Skeletal muscle satellite cell (primary cell): ENCODE measurements around the gene MTRF1. TPM values are rescaled to one million over a fixed set of nuclear protein-coding genes. Genes with fewer than 3 reads are reported as not detected.

ENCODE experiments used
- H3K27me3 ChIP-seq: 2 replicates; pipeline ENCODE4 v1.7.0; 2013; ENCODE audit warnings: low read length; ENCODE audit not compliant: control insufficient read depth, insufficient read depth
- H3K36me3 ChIP-seq: 2 replicates; pipeline ENCODE4 v1.7.0; 2013; ENCODE audit warnings: mild to moderate bottlenecking, control low read depth, low read length; ENCODE audit not compliant: insufficient read depth
- H3K4me1 ChIP-seq: 2 replicates; pipeline ENCODE4 v1.7.0; 2013; ENCODE audit warnings: low read length; ENCODE audit not compliant: control insufficient read depth, insufficient read depth
- H3K4me2 ChIP-seq: 2 replicates; pipeline ENCODE4 v1.7.0; 2013; ENCODE audit warnings: mild to moderate bottlenecking, low read length
- H3K4me3 ChIP-seq: 2 replicates; pipeline ENCODE4 v1.7.0; 2013; ENCODE audit warnings: low read length
- H3K9ac ChIP-seq: 2 replicates; pipeline ENCODE4 v1.7.0; 2013; ENCODE audit warnings: mild to moderate bottlenecking, low read depth, low read length, moderate library complexity
- H3K9me3 ChIP-seq: replicated peaks from 2 replicates; pipeline ENCODE4 v1.7.0; 2013; ENCODE audit warnings: mild to moderate bottlenecking, control low read depth, low read length
- total RNA-seq: library from RNA; depleted of rRNA; stranded (reverse); fragments of >200 nt; gene quantifications from 2 replicates; pipeline ENCODE4 v1.2.3, GENCODE V29; 2012; rRNA removed

The MTRF1 gene, protein sequence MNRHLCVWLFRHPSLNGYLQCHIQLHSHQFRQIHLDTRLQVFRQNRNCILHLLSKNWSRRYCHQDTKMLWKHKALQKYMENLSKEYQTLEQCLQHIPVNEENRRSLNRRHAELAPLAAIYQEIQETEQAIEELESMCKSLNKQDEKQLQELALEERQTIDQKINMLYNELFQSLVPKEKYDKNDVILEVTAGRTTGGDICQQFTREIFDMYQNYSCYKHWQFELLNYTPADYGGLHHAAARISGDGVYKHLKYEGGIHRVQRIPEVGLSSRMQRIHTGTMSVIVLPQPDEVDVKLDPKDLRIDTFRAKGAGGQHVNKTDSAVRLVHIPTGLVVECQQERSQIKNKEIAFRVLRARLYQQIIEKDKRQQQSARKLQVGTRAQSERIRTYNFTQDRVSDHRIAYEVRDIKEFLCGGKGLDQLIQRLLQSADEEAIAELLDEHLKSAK
- 8.9 and 10.3 TPM in 2 replicates for total RNA-seq

GRCh38 chr13:41263261-41263971 lies at the start of gene MTRF1:
Gene MTRF1 (minus strand): TSS chr13:41263576. CDS start chr13:41260907, 2,669 bp downstream.
- Histone ChIP-seq H3K4me2 (peak within 1 kb of the TSS; percentile 74), H3K27me3 (no peaks in the 10 kb centered on the region), H3K9me3 (peaks cover 7% of the 10 kb centered on the region), H3K9ac (peak within 1 kb of the TSS; percentile 87), H3K4me1 (peaks cover 5% of the 10 kb centered on the region), H3K36me3 (peaks cover 18% of the 10 kb centered on the region), H3K4me3 (peak within 1 kb of the TSS; percentile 92)

DNA sequence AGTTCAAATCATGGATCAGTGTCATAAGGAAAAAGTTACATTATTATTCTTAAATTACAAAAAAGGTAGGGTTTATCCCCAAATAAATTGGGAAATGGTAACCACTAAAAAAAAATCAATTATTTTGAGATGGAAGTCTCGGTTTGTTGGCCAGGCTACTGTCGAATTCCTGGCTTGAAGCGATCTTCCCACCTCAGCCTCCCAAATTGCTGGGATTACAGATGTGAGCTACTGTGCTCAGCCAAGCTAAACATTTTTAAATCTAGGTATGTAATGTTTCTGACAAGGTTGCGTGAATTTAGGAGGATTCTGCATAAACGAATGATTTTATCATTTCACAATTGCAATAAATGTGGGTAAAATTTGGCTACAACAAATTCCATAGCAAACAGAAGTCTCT lies 49.7 kb upstream of the MTRF1 start:
- no peaks in the 10 kb centered on the region for H3K9me3 ChIP-seq
- peak overlapping the region; percentile 80 for H3K4me3 ChIP-seq
- H3K9ac ChIP-seq, result peak overlapping the region; percentile 87
- H3K4me1 ChIP-seq, result peaks cover 11% of the 10 kb centered on the region
- H3K27me3 ChIP-seq, result no peaks in the 10 kb centered on the region
- H3K36me3 ChIP-seq, result peaks cover 8% of the 10 kb centered on the region
- peak overlapping the region; percentile 86 for H3K4me2 ChIP-seq

- H3K27me3 ChIP-seq, result no peaks in the 10 kb centered on the region
- peaks cover 4% of the 10 kb centered on the region for H3K36me3 ChIP-seq
- H3K9ac ChIP-seq, result peak overlapping the region; percentile 87
- peak overlapping the region; percentile 86 for H3K4me2 ChIP-seq
- no peaks in the 10 kb centered on the region for H3K9me3 ChIP-seq
- peak overlapping the region; percentile 80 for H3K4me3 ChIP-seq
- H3K4me1 ChIP-seq, result peaks cover 11% of the 10 kb centered on the region
Observed at GRCh38 chr13:41312176-41312500, 48.8 kb upstream of the MTRF1 start.

GRCh38 chr13:41311406-41312175 lies 48.2 kb upstream of the MTRF1 start:
- peak overlapping the region; percentile 87 for H3K9ac ChIP-seq
- H3K27me3 ChIP-seq, result no peaks in the 10 kb centered on the region
- H3K4me3 ChIP-seq, result peak overlapping the region; percentile 80
- peak overlapping the region; percentile 86 for H3K4me2 ChIP-seq
- no peaks in the 10 kb centered on the region for H3K36me3 ChIP-seq
- no peaks in the 10 kb centered on the region for H3K9me3 ChIP-seq
- H3K4me1 ChIP-seq, result peaks cover 16% of the 10 kb centered on the region

DNA sequence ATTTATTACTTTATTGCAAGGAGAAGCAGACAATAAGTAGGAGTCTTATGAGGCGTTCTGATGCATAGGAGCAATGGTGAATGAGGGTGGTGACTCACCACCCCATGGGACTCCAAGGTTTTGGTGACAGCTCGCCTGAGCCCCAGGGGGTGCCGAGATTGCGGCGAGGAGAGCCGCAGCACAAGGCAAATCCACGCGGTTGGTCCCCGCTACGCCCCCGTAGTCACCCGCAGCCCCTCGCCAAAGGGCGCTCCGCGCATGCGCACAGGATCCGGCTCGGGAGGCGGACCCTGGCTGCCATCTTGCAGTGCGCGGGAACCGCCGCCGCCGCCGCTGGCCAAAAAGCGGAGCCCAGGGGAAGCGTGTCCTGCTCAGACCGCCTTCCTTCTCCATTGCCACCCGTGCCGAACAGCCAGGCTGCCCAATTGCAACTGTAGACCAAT lies 47.6 kb upstream of the MTRF1 start, which contains the start of gene NAA16:
Gene NAA16 (plus strand): TSS at position 305 of the 443 bp plus-strand sequence. CDS start 262 bp downstream, outside the sequence.
- no peaks in the 10 kb centered on the region for H3K9me3 ChIP-seq

GRCh38 chr13:41307884-41308640 lies 44.7 kb upstream of the MTRF1 start:
- no peaks in the 10 kb centered on the region for H3K36me3 ChIP-seq
- no peaks in the 10 kb centered on the region for H3K27me3 ChIP-seq
- H3K4me2 ChIP-seq, result no peak overlapping the region
- no peak overlapping the region for H3K4me3 ChIP-seq
- H3K4me1 ChIP-seq, result peaks cover 9% of the 10 kb centered on the region
- H3K9ac ChIP-seq, result no peak overlapping the region
- no peaks in the 10 kb centered on the region for H3K9me3 ChIP-seq

More for the DNA sequence above, 47.6 kb upstream of the MTRF1 start, which contains the start of gene NAA16:
- no peaks in the 10 kb centered on the region for H3K27me3 ChIP-seq
- peak within 1 kb of the TSS; percentile 87 for H3K9ac ChIP-seq
- peak within 1 kb of the TSS; percentile 80 for H3K4me3 ChIP-seq
- peak within 1 kb of the TSS; percentile 86 for H3K4me2 ChIP-seq
- H3K4me1 ChIP-seq, result peaks cover 20% of the 10 kb centered on the region
- no peaks in the 10 kb centered on the region for H3K36me3 ChIP-seq

GRCh38 chr13:41306271-41307145 lies 43.1 kb upstream of the MTRF1 start:
- Histone ChIP-seq H3K36me3 (no peaks in the 10 kb centered on the region), H3K27me3 (no peaks in the 10 kb centered on the region), H3K9me3 (no peaks in the 10 kb centered on the region), H3K4me1 (peaks cover 8% of the 10 kb centered on the region), H3K4me3 (no peak overlapping the region), H3K9ac (no peak overlapping the region), H3K4me2 (no peak overlapping the region)

GRCh38 chr13:41304551-41304950 lies 41.2 kb upstream of the MTRF1 start:
- H3K9ac ChIP-seq, result no peak overlapping the region
- peaks cover 8% of the 10 kb centered on the region for H3K4me1 ChIP-seq
- no peak overlapping the region for H3K4me3 ChIP-seq
- no peaks in the 10 kb centered on the region for H3K27me3 ChIP-seq
- no peaks in the 10 kb centered on the region for H3K36me3 ChIP-seq
- H3K9me3 ChIP-seq, result no peaks in the 10 kb centered on the region
- H3K4me2 ChIP-seq, result no peak overlapping the region

DNA sequence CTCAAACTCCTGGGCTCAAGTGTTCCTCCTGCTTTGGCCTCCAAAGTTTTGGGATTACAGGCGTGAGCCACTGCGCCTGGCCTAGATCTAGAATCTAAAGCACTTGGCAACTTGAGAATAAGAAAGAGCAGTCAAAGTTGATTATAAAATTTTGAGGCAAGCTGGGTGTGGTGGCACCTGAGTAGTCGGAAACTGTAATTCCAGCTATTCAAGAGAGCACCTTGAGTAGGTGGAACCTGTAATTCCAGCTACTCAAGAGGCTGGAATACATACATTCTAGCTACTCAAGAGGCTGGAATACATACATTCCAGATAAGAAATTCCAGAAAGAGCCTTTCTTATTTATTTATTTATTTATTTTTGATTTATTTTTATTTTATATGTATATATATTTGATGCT lies 39.4 kb upstream of the MTRF1 start:
- H3K4me1 ChIP-seq, result peaks cover 8% of the 10 kb centered on the region
- H3K4me2 ChIP-seq, result no peak overlapping the region
- H3K36me3 ChIP-seq, result no peaks in the 10 kb centered on the region
- H3K9ac ChIP-seq, result no peak overlapping the region
- H3K9me3 ChIP-seq, result no peaks in the 10 kb centered on the region
- no peaks in the 10 kb centered on the region for H3K27me3 ChIP-seq
- no peak overlapping the region for H3K4me3 ChIP-seq
